Kidney tubule cell (primary cell): ENCODE data around the gene NOBOX.
"Not testable (repeated sequence)": the region's sequence is repeated elsewhere in the genome, so short reads cannot be mapped to it uniquely, and the experiment has no call there.

Experiments used
- DNase-seq: peaks from one replicate; pipeline ENCODE4 v3.0.0-alpha.2; 2018; ENCODE audit warnings: low spot score

NOBOX gene

DNA sequence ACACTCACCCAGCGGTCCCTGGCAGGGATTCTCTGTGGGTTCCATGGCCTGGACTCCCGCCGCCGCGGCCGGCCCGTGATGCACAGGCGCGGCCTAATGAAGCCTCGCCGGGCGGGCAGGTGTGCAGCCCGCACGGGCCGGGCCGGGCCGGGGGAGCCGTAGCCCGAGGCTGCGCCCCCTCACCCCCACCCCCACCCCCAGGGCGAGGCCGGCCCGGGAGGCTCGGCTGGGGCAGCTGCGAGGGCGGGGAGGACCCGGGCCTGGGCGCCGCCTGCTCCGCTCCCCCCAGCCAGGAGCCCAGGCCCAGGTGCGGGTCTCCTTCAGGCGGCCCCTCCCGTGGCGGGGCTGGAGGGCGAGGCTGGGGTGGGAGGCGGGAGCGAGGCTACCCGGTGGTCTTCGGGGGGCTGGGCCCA is at the start of gene NOBOX:
TSS of gene NOBOX (minus strand) at position 45 of the 413 bp plus-strand sequence.
- no peak for DNase-seq

DNA sequence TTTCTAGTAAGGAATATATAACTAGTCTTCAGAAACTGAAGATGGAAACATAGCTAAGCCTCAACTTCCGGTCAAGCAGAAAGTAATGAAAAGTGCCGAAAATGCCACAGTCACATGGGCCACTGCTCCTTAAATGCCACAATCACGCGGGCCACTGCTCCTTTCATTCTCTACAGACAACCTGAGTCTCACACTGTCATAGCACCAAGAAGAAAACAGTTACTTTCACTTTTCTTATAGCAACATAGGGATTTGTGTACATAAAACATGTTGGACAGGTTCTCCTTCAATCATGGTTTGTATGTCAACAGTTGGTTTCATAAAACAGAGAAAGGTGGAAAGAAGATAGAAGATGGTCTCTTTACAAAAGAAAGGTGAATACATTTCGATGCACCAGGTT is 48.6 kb upstream of the NOBOX start:
- DNase-seq = peak; percentile 45

DNA sequence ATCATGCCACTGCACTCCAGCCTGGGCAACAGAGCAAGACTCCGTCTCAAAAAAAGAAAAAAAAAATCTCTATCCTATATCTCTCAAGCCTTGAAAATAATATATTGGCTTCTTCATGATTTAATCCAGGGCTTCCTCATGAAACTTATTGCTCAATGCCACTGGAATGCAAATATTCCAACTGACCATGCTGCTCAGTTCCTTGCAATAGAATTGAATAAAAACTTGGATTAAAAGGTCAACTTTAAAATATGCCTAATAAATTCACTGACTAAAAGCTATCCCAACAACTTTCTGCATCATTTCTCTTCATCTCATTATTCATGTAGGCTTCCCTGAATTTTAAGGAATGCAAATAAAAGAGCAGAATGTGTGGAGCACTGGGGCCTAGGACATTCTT is 42.1 kb upstream of the NOBOX start:
- DNase-seq = no peak

GRCh38 chr7:144439717-144440205 is 36.3 kb upstream of the NOBOX start:
- DNase-seq = no peak

GRCh38 chr7:144438759-144439158 is 35.3 kb upstream of the NOBOX start:
- no peak for DNase-seq

- DNase-seq = peak; percentile 81
These were observed 34.1 kb upstream of the NOBOX start for GRCh38 chr7:144437370-144438191.

GRCh38 chr7:144436500-144436899 is 33.0 kb upstream of the NOBOX start:
- no peak for DNase-seq

- no peak for DNase-seq
These were observed 24.9 kb upstream of the NOBOX start for GRCh38 chr7:144428431-144428830.

DNA sequence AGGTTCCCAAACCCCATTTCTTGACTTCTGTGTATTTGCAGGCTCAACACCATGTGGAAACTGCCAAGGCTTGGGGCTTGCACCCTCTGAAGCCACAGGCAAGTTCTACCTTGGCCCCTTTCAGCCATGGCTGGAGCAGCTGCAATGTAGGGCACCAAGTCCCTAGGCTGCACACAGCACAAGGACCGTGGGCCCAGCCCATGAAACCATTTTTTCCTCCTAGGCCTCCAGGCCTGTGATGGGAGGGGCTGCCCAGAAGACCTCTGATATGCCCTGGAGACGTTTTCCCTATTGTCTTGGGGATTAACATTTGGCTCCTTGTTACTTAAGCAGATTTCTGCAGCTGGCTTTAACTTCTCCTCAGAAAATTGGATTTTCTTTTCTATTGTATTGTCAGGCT is 24.0 kb upstream of the NOBOX start:
- not testable (repeated sequence) for DNase-seq

GRCh38 chr7:144418931-144419330 is 15.4 kb upstream of the NOBOX start:
- not testable (repeated sequence) for DNase-seq

- no peak for DNase-seq
These were observed 12.8 kb upstream of the NOBOX start for GRCh38 chr7:144416341-144416740.

GRCh38 chr7:144415858-144416257 is 12.4 kb upstream of the NOBOX start:
- no peak for DNase-seq

GRCh38 chr7:144414815-144415214 is 11.3 kb upstream of the NOBOX start:
- DNase-seq = no peak

- no peak for DNase-seq
These were observed 6.9 kb upstream of the NOBOX start for GRCh38 chr7:144410441-144410840.

DNA sequence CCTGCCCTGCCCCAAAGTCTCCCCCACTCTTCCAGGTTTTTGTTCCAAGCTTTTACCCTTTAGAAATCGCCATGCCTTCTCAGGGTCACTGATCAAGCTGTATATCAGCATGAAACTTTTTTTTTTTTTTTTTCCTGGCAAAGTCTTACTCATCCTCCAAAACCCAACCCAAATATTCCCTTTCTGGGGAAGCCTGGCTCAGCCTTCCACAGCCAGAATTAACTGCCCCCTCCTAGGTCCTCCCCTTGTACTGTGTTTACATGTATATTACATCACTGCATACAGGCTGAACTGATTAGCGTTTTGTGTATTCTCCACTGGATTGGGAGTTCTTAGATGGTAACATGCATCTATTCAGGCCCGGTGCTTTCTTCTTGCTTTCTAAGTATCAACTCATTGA is 4.6 kb upstream of the NOBOX start:
- no peak for DNase-seq

DNA sequence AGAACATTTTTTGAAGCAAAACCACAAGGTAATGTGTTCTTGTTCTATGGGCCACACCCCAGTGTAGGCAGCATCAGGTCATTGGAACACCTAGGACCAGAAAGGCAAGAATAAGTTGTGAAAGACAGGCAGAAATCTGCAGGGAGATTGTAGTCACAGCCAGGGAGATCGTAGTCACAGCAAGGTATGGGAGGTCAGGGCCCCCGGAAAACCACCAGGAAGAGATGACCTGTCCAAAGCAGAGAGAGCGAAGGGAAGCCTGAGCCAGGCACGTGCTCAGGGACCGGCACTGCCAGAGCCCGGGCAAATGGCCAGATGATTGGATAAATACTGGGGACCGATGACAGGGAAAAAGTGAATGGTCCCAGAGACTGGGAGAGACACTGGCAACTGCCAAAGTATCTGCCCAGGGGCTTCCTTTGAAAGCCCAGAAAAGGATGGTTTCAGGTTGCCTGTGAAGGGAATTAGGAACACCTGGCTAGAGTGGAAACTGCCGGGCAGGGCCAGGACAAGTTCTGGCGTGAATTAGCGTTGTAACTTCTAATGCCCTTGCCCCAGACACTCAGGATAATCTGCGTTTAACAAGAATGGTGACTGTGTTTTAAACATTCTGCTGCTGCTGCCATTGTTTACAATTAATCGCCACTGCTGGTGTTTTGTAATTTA is 3.9 kb upstream of the NOBOX start:
- peak; percentile 51 for DNase-seq

- DNase-seq = no peak
These were observed 1.5 kb upstream of the NOBOX start for GRCh38 chr7:144404946-144405345.

GRCh38 chr7:144403102-144403501 is 391 bp downstream of the NOBOX start:
- no peak for DNase-seq

DNA sequence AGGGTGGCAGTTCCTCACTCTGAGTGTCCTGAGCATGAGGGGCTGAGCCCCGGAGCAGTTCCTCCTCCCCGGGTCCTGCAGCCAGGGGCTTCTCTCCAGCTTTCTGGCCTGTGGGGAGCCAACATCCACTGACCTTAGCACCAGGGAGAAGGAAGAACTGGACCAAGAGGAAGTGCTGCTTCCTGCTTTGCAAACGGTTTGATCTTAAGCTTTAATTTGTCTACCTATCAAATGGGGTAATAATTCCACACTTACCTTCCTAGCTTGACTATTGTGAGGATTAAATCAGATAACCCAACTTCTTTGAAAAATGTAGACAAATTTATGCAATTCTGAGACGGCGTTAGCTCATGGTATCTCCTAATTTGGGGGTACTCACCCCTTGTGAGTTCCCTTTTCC is 2.0 kb downstream of the NOBOX start:
- DNase-seq = no peak

DNA sequence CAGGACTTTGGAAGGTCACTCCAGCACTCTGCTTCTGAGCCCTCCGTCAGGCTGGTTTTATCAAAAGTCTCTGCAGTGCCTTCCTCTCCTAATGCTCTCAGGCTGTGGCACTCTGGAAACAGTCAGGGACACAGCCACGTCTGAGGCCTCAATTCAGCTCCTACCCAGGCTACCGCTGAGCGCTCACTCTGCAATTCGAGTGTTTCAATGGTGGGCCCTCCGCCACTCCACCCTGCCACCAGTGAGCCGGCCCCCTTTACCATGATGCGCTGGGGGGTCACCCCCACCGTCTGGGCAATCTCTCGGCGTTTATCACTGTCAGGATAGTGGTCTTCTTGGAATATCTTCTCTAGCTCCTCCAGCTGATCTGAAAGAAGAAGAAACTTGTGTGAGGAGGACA is 3.5 kb downstream of the NOBOX start:
- no peak for DNase-seq

DNA sequence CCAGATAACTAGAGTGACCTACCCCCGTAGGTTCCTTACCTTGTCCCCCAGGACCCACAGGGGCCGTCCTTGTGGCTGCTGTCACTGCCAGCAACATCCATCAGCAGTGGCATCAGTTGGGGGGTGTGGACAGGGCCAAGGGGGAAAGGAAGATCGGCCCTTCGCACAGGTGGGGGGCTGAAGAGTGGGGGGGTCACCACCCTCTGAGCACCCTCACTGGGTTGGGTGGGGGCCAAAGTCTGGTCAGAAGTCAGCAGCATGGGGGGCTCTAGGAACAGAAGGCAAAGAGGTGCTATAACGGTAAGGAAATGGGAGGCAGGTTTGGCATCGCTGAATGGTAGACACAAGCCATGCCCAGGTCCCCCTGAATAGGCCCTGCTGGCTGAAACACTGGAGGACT is 4.6 kb downstream of the NOBOX start:
- no peak for DNase-seq

- no peak for DNase-seq
These were observed 5.2 kb downstream of the NOBOX start for GRCh38 chr7:144398291-144398690.

DNA sequence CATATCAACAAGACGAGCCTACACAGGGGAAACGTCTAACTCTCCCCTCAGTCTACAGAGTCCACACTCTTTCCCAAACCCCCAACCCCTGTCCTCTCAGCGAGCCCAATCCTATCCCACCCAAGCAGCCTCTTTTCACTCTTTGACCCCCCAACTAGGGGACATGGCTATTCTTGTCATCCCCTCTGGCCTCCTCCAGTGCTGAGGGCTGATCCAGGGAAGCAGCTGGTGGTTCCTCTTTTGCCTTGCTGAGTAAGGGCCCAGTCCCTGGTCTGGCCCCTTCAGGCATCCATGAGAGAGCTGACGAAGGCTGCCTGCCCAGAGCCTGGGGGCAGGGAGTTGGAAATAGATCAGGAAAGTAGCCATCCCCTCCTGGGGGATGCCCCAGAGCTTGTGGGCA is 6.4 kb downstream of the NOBOX start:
- no peak for DNase-seq
